NT2/D1 (cell line): Measurements from ENCODE around the gene KLHL29.

Experiments used
- DNase-seq: peaks from one replicate; pipeline ENCODE4 v3.0.0-alpha.2; 2011; ENCODE audit warnings: low read depth, low spot score
- H3K27me3 ChIP-seq: 2 replicates; pipeline ENCODE4 v1.6.0; 2011; ENCODE audit warnings: mild to moderate bottlenecking; ENCODE audit not compliant: insufficient read length, insufficient read depth
- H3K36me3 ChIP-seq: 2 replicates; pipeline ENCODE4 v1.6.1; 2011; ENCODE audit warnings: mild to moderate bottlenecking, low read length, mixed read lengths; ENCODE audit not compliant: insufficient read depth, insufficient read length
- H3K4me1 ChIP-seq: 2 replicates; pipeline ENCODE4 v1.5.1; 2011; ENCODE audit not compliant: insufficient read depth, insufficient read length
- H3K4me3 ChIP-seq: 2 replicates; pipeline ENCODE4 v1.5.1; 2011; ENCODE audit warnings: low read depth; ENCODE audit not compliant: insufficient read length
- H3K9ac ChIP-seq: 2 replicates; pipeline ENCODE4 v1.6.0; 2011; ENCODE audit warnings: low read depth; ENCODE audit not compliant: insufficient read length
- H3K9me3 ChIP-seq: 2 replicates; pipeline ENCODE4 v1.5.1; 2011; ENCODE audit warnings: mild to moderate bottlenecking, low read length; ENCODE audit not compliant: insufficient read depth
- SUZ12 ChIP-seq: IDR thresholded peaks from 2 replicates; pipeline ENCODE4 v1.6.1; 2011; ENCODE audit not compliant: insufficient read length, insufficient read depth; ENCODE audit errors: extremely low read depth
- YY1 ChIP-seq: IDR thresholded peaks from 2 replicates; pipeline ENCODE4 v1.6.1; 2011; ENCODE audit not compliant: insufficient read length, insufficient read depth
- ZNF274 ChIP-seq: IDR thresholded peaks from 2 replicates; pipeline ENCODE4 v1.6.1; 2011; ENCODE audit warnings: mild to moderate bottlenecking, low read depth, low read length

KLHL29 gene

DNA sequence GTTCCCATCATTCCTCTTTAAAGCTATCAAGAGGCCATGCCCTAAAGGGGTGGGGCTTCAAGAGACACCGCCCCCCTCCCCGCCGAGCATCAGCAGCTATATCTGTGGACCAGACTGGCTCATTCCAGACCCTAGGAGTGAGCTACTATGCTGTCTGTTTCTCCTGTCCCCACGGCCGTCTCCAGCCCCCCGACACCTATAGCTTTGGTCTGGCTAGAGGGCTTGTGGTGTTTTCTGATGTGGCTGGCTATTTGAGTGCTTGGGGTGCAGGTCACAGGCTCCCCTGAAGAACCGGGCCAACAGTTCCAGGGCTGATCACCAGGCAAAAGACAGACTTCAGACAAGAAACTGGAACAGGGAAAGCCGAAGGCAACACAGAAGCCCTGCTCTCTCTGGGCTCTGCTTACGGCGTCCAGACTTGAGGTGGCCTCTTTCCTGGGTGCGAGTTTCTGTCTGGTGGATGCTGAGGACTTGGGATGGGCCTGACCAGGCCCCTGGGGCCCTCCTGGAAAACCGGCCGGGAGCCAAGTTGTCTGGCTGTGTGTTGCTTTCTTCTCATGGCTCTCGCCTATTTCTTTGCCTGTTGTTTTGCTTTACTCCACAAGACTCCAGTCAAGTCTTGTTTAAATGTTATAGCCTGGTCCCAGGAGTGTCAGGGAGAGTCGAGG, 83.6 kb downstream of the KLHL29 start:
- no peak for DNase-seq
- TF ChIP-seq SUZ12: no peak
- TF ChIP-seq YY1: no peak
- no peak for TF ChIP-seq ZNF274
- no peaks in the 10 kb centered on the region for H3K4me1 ChIP-seq
- no peak overlapping the region for H3K4me3 ChIP-seq
- H3K9ac ChIP-seq: no peak overlapping the region
- H3K9me3 ChIP-seq: peaks cover 5% of the 10 kb centered on the region
- H3K36me3 ChIP-seq: no peaks in the 10 kb centered on the region
- no peaks in the 10 kb centered on the region for H3K27me3 ChIP-seq

DNA sequence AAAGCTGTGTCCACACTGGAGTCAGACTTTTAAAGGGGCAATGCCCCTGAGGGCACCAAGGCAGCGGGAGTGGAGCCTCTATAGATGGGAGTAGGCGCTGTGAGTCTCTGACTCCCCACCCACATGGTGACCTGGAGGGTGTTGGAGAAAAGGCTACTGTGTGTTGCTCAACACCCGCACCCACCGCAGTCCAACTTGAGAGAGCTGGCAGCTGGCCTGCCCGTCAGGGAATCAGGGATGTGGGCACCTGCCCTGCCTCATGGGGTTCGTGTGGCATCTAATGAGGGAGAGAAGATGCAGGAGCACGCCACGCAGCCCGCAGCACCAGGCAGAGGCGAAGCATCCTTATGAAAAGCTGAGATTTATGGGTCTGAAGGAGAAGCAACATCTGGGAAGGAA, 84.2 kb downstream of the KLHL29 start:
- TF ChIP-seq YY1: no peak
- no peak for TF ChIP-seq SUZ12
- no peak for TF ChIP-seq ZNF274
- H3K9ac ChIP-seq: no peak overlapping the region
- no peaks in the 10 kb centered on the region for H3K36me3 ChIP-seq
- H3K9me3 ChIP-seq: peaks cover 5% of the 10 kb centered on the region
- DNase-seq: no peak
- no peaks in the 10 kb centered on the region for H3K27me3 ChIP-seq
- H3K4me3 ChIP-seq: no peak overlapping the region
- H3K4me1 ChIP-seq: no peaks in the 10 kb centered on the region

DNA sequence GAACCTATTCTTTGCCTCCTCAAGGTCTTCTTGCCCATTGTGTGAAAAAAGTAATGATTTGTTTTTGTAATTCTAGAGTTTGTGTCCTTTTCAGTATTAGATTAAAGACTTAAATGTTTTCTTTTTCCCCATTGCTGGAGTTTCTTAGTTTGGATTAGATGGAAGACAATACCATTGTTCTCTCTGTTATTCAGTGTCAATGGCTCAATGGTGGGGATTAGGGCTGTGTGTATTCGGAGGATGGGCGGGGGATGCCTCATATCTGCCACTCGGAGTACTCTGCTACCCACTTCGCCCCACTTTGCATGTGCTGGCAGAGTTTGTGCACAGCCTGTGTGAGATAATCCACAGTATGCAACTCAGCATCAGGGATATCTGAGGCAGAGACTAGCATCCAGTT, 90.1 kb downstream of the KLHL29 start:
- TF ChIP-seq ZNF274: no peak
- no peak for TF ChIP-seq YY1
- no peak for TF ChIP-seq SUZ12

DNA sequence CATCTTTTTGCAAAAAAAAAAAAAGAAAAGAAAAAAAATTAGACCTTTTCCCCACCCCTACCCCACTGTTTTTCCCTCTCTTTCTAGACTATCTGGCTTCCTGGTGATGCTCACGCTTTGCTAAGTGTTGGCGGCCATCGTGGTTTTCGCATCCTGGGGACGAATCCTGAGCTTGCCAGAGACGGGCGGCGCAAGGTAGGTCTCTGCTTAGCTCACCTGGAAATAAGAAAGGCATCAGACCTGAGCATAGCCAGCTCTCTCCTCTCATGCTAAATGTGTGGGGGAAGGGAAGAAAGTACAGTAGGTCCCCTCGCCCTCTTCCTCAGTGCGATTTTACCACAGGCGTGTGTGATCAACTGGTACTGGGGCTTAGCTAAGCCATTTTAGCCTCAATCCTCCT, 90.5 kb downstream of the KLHL29 start:
- DNase-seq: no peak
- Histone ChIP-seq H3K9me3 (peaks cover under 1% of the 10 kb centered on the region), H3K4me1 (peaks cover 22% of the 10 kb centered on the region), H3K9ac (no peak overlapping the region), H3K27me3 (no peaks in the 10 kb centered on the region), H3K4me3 (no peak overlapping the region), H3K36me3 (no peaks in the 10 kb centered on the region)
- TF ChIP-seq SUZ12 (no peak), YY1 (no peak), ZNF274 (no peak)

More for the DNA sequence above, 90.1 kb downstream of the KLHL29 start:
- H3K4me3 ChIP-seq: no peak overlapping the region
- H3K36me3 ChIP-seq: no peaks in the 10 kb centered on the region
- peaks cover 5% of the 10 kb centered on the region for H3K9me3 ChIP-seq
- peaks cover 22% of the 10 kb centered on the region for H3K4me1 ChIP-seq
- H3K27me3 ChIP-seq: no peaks in the 10 kb centered on the region
- H3K9ac ChIP-seq: no peak overlapping the region
- DNase-seq: peak; percentile 63

DNA sequence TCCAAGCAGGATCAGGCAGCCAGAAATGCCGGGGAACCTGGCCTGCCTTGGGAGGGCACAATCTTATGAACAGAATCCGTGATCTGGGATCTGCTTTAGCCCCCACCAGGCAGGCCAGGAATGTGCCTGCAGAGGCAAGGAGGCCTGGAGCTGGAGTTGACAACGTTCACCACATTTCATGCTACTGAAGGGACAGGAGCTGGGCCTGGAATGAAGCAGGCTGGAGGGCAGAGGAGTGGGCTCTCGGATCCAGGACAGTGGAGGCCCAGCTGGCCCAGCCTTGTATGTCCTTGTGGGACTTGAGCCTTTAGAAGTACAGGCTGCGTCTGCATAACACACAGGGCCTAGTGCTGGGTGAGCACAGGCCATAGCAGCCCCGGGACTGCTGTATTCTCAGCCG, 91.8 kb downstream of the KLHL29 start:
- Histone ChIP-seq H3K27me3 (no peaks in the 10 kb centered on the region), H3K9ac (no peak overlapping the region), H3K4me1 (peaks cover 22% of the 10 kb centered on the region), H3K36me3 (no peaks in the 10 kb centered on the region), H3K9me3 (no peaks in the 10 kb centered on the region), H3K4me3 (no peak overlapping the region)
- DNase-seq: no peak
- no peak for TF ChIP-seq YY1
- no peak for TF ChIP-seq SUZ12
- no peak for TF ChIP-seq ZNF274

DNA sequence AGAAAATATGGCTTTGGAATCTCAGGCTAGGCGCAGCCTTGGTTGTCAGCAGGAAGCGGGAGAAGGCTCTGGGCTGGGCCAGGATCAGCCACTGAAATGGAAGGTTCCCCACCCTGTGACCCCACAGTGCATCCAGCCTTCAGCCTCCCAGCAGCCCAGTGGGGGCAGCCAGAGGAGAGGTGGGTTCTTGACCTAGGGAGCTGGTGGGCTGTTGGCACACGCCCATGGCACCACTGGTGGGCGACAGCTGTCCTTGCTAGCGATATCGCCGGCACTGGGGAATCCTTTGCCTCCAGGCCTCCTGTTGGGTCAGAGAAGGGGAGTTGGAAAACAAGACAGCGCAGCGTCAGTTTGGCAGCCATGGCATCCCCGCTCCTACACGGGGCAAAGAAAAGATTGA, 92.4 kb downstream of the KLHL29 start:
- no peak for DNase-seq
- Histone ChIP-seq H3K4me1 (peaks cover 22% of the 10 kb centered on the region), H3K9me3 (no peaks in the 10 kb centered on the region), H3K27me3 (no peaks in the 10 kb centered on the region), H3K4me3 (no peak overlapping the region), H3K9ac (no peak overlapping the region), H3K36me3 (no peaks in the 10 kb centered on the region)
- TF ChIP-seq SUZ12 (no peak), YY1 (no peak)

DNA sequence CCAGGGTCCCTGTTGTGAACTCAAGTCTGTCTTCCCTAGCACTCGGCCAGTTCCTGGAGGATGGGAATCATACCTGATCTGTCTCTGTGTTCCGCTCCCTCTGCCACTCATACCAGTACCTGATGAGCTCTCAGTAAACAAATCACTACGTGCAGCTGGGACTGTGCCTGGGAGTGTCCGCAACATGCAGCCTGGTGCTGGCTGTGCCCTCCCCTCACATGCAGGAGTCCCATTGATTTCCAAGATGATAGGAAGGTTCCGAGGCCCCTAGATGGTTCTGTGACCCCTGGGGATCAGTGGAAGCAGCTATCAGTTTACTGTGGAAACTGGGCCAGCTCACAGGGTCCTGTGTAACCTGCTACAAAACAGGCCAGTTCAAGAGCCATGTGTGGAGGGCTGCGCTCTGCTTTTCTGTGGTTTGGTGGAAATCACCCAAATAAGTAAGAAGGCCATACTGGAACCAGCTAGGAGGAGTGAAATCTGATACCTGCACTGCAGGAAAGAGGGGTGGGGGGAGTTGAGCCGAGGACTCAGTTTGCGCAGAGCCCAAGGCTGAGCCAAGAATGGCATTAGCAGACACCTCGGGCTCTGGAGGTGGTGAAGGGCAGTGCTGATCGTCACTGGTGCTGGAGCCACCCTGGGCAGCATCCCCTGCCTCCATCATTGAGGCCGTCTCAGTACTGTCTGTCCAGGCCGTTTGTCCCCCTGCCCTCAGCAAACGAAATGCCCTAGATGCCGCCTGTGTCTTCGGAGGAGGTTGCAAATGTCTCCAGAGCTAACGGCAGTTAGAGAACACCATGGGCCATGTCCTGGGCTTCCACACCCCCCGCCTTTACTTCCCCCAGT, 93.3 kb downstream of the KLHL29 start:
- no peak for TF ChIP-seq SUZ12
- no peak for TF ChIP-seq YY1
- Histone ChIP-seq H3K4me3 (no peak overlapping the region), H3K9ac (peak overlapping the region; percentile 36), H3K27me3 (no peaks in the 10 kb centered on the region), H3K9me3 (no peaks in the 10 kb centered on the region), H3K36me3 (no peaks in the 10 kb centered on the region), H3K4me1 (peaks cover 22% of the 10 kb centered on the region)
- DNase-seq: no peak
